Prostate gland (tissue), 2 donors: Measurements from ENCODE around the gene SEMA6A. TPM values are rescaled to one million over a fixed set of nuclear protein-coding genes. Genes with fewer than 3 reads are reported as not detected.

Source experiments
- DNase-seq: peaks from one replicate; pipeline ENCODE4 v3.0.0-alpha.2; 2019; ENCODE audit warnings: low spot score
- H3K27ac ChIP-seq, 2 donors: fragments of 200-600 bp; sonication (generic); 2 replicates each; pipeline ENCODE4 v1.5.1; 2017 to 2019
- H3K27me3 ChIP-seq: fragments of 200-600 bp; sonication (generic); replicated peaks from 2 replicates; pipeline ENCODE4 v1.5.1; 2019; ENCODE audit not compliant: insufficient read depth
- H3K36me3 ChIP-seq, 2 donors: fragments of 200-600 bp; sonication (generic); 1 replicate in 1 of 2; 2 replicates in 1 of 2; pipeline versions ENCODE4 v1.5.1 to v1.8.1; 2017 to 2019
- H3K4me1 ChIP-seq: fragments of 200-600 bp; sonication (generic); replicated peaks from 2 replicates; pipeline ENCODE4 v1.5.1; 2019
- H3K4me3 ChIP-seq, 2 donors: fragments of 200-600 bp; sonication (generic); 2 replicates each; pipeline ENCODE4 v1.5.1; 2017 to 2019
- H3K9me3 ChIP-seq: fragments of 200-600 bp; sonication (generic); 2 replicates; pipeline ENCODE4 v1.5.1; 2017
- CTCF ChIP-seq, 4 experiments: fragments of 200-600 bp in 2 of 4; fragments of 450-650 bp in 2 of 4; sonication (generic) in 2 of 4; IDR thresholded peaks; 1 replicate in 3 of 4; 2 replicates in 1 of 4; pipeline ENCODE4 v1.5.1; 2016 to 2019; ENCODE audit warnings: antibody characterized with exemption in 4 of 4, mild to moderate bottlenecking in 2 of 4, moderate library complexity in 2 of 4
- POLR2A ChIP-seq: fragments of 450-650 bp; IDR thresholded peaks from one replicate; pipeline ENCODE4 v1.6.1; 2016; ENCODE audit warnings: antibody characterized with exemption, mild to moderate bottlenecking
- POLR2AphosphoS5 ChIP-seq: sonication (generic); formaldehyde crosslinking; IDR thresholded peaks from one replicate; pipeline ENCODE4 v1.6.1; 2017; ENCODE audit warnings: antibody characterized with exemption
- WGBS: methylation state at CpG from one replicate; pipeline ENCODE4 v1.1.5; 2018; 5-methylcytosine and 5-hydroxymethylcytosine counted together
- intact Hi-C: fragments of 100-400 bp; cut with DNase I; formaldehyde crosslinking; loops from one replicate; pipeline ENCODE4 v1.14.2; 2022
- total RNA-seq, 2 donors: library from RNA; depleted of rRNA; stranded (reverse); fragments of >200 nt; gene quantifications; one replicate each; pipeline ENCODE4 v1.1.0, GENCODE V29; 2016

The SEMA6A gene
- total RNA-seq, 2 donors from 2014 or later = 12.8 to 57.1 TPM

- no peak overlapping the region for H3K27ac ChIP-seq
- no peaks in the 10 kb centered on the region for H3K4me1 ChIP-seq
- no peak overlapping the region for H3K4me3 ChIP-seq
- no peak for DNase-seq
- H3K36me3 ChIP-seq = no peaks in the 10 kb centered on the region
- H3K9me3 ChIP-seq = no peaks in the 10 kb centered on the region
- WGBS = 68% methylated on average over 5 of the region's 5 CpGs
- TF ChIP-seq POLR2A (no peak), CTCF (IDR thresholded peaks at IDR 0.05) (no peak), POLR2AphosphoS5 (no peak)
- intact Hi-C loops = no loop called here
- H3K27me3 ChIP-seq = no peaks in the 10 kb centered on the region
Observed at GRCh38 chr5:116455061-116455460, 119.6 kb downstream of the SEMA6A start.

- Histone ChIP-seq H3K27ac (no peak overlapping the region), H3K9me3 (no peaks in the 10 kb centered on the region), H3K4me3 (no peak overlapping the region), H3K4me1 (no peaks in the 10 kb centered on the region), H3K36me3 (no peaks in the 10 kb centered on the region), H3K27me3 (no peaks in the 10 kb centered on the region)
- 51% methylated on average over 9 of the region's 9 CpGs for WGBS
- no peak for TF ChIP-seq POLR2AphosphoS5
- no peak for TF ChIP-seq CTCF (IDR thresholded peaks at IDR 0.05)
- no peak for TF ChIP-seq POLR2A
- no peak for DNase-seq
- intact Hi-C loops = no loop called here
Observed at GRCh38 chr5:116454417-116454927, 120.2 kb downstream of the SEMA6A start.

- H3K27ac ChIP-seq = no peak overlapping the region
- H3K4me1 ChIP-seq = no peaks in the 10 kb centered on the region
- no peak for TF ChIP-seq CTCF (IDR thresholded peaks at IDR 0.05)
- no peak for TF ChIP-seq POLR2A
- TF ChIP-seq POLR2AphosphoS5 = no peak
- no peaks in the 10 kb centered on the region for H3K9me3 ChIP-seq
- no peaks in the 10 kb centered on the region for H3K36me3 ChIP-seq
- WGBS = 40% methylated on average over 5 of the region's 5 CpGs
- intact Hi-C loops = no loop called here
- H3K27me3 ChIP-seq = no peaks in the 10 kb centered on the region
- no peak for DNase-seq
- H3K4me3 ChIP-seq = no peak overlapping the region
Observed at GRCh38 chr5:116453988-116454411, 120.6 kb downstream of the SEMA6A start.

GRCh38 chr5:116452774-116453368 is 121.8 kb downstream of the SEMA6A start:
- WGBS = 83% methylated on average over 2 of the region's 2 CpGs
- Histone ChIP-seq H3K27me3 (no peaks in the 10 kb centered on the region), H3K4me3 (no peak overlapping the region), H3K4me1 (no peaks in the 10 kb centered on the region), H3K36me3 (no peaks in the 10 kb centered on the region), H3K9me3 (no peaks in the 10 kb centered on the region), H3K27ac (no peak overlapping the region)
- no peak for DNase-seq
- TF ChIP-seq CTCF (IDR thresholded peaks at IDR 0.05) = no peak
- TF ChIP-seq POLR2A = no peak
- TF ChIP-seq POLR2AphosphoS5 = no peak
- intact Hi-C loops = no loop called here

GRCh38 chr5:116451905-116452450 is 122.6 kb downstream of the SEMA6A start:
- no peaks in the 10 kb centered on the region for H3K9me3 ChIP-seq
- H3K27ac ChIP-seq = no peak overlapping the region
- no peak for DNase-seq
- H3K36me3 ChIP-seq = no peaks in the 10 kb centered on the region
- intact Hi-C loops = no loop called here
- WGBS = 90% methylated on average over 3 of the region's 3 CpGs
- H3K4me1 ChIP-seq = no peaks in the 10 kb centered on the region
- no peak overlapping the region for H3K4me3 ChIP-seq
- no peak for TF ChIP-seq CTCF (IDR thresholded peaks at IDR 0.05)
- no peak for TF ChIP-seq POLR2A
- TF ChIP-seq POLR2AphosphoS5 = no peak
- H3K27me3 ChIP-seq = no peaks in the 10 kb centered on the region
